B cell (primary cell): Measurements from ENCODE around the gene PSMC5.
"Not testable (repeated sequence)": the region's sequence is repeated elsewhere in the genome, so short reads cannot be mapped to it uniquely, and the experiment has no call there.

Experiments
- EZH2 ChIP-seq: IDR thresholded peaks from 2 replicates; pipeline ENCODE4 v1.6.1; 2012; ENCODE audit warnings: borderline replicate concordance, low read depth, mild to moderate bottlenecking, moderate library complexity, low read length; ENCODE audit not compliant: insufficient read depth, poor library complexity, severe bottlenecking
- TF ChIP-seq, protein P1 (sequence below): fragments of 200-600 bp; IDR thresholded peaks from one replicate; pipeline ENCODE4 v1.8.0; 2022; ENCODE audit warnings: antibody characterized with exemption, mild to moderate bottlenecking

DNA sequence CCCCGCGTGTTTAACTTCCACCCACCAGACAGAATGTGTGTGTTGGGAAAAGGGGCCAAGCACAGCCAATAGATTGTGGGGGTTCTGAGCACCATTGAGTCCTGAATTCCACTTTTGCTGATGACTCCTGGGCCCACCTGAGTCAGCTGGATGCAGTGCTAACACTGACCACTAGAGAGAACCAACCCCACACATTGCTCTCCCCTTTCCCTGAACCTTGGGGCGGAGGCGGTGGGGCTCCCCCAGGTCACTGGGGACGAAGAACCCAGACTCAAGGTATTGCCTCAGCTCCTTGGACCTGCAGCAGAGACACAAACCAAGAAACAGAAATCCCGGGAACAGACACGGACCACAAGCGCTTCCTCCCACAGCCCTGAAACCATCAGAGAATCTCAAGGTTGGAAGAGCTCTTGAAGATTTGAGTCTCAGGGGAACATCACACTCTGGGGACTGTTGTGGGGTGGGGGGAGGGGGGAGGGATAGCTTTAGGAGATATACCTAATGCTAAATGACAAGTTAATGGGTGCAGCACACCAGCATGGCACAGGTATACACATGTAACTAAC, 46.9 kb downstream of the PSMC5 start:
- TF ChIP-seq, protein P1, sequence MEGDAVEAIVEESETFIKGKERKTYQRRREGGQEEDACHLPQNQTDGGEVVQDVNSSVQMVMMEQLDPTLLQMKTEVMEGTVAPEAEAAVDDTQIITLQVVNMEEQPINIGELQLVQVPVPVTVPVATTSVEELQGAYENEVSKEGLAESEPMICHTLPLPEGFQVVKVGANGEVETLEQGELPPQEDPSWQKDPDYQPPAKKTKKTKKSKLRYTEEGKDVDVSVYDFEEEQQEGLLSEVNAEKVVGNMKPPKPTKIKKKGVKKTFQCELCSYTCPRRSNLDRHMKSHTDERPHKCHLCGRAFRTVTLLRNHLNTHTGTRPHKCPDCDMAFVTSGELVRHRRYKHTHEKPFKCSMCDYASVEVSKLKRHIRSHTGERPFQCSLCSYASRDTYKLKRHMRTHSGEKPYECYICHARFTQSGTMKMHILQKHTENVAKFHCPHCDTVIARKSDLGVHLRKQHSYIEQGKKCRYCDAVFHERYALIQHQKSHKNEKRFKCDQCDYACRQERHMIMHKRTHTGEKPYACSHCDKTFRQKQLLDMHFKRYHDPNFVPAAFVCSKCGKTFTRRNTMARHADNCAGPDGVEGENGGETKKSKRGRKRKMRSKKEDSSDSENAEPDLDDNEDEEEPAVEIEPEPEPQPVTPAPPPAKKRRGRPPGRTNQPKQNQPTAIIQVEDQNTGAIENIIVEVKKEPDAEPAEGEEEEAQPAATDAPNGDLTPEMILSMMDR = not testable (repeated sequence)
- not testable (repeated sequence) for TF ChIP-seq EZH2
